ENCODE results near the gene CDC42EP2.
A peak's percentile ranks its signal among the peaks of the same experiment; 100 is the strongest.
"Not testable (repeated sequence)": the region's sequence is repeated elsewhere in the genome, so short reads cannot be mapped to it uniquely, and the experiment has no call there.

The CDC42EP2 gene

GRCh38 chr11:65321828-65322485 is 7.3 kb downstream of the CDC42EP2 start:
- DNase-seq: no peak

- no peak for DNase-seq
These were observed 9.1 kb downstream of the CDC42EP2 start for GRCh38 chr11:65323813-65324212.

- DNase-seq: no peak
These were observed 10.8 kb downstream of the CDC42EP2 start for GRCh38 chr11:65325435-65325834.

- no peak for DNase-seq
These were observed 12.4 kb downstream of the CDC42EP2 start for GRCh38 chr11:65327021-65327420.

GRCh38 chr11:65329478-65329877 is 14.8 kb downstream of the CDC42EP2 start:
- no peak for DNase-seq

GRCh38 chr11:65329944-65330403 is 15.3 kb downstream of the CDC42EP2 start:
- peak; percentile 87 for DNase-seq

GRCh38 chr11:65330544-65330943 is 15.9 kb downstream of the CDC42EP2 start:
- DNase-seq: no peak

GRCh38 chr11:65332591-65332990 is 17.9 kb downstream of the CDC42EP2 start:
- DNase-seq: not testable (repeated sequence)

- DNase-seq: no peak
These were observed 20.1 kb downstream of the CDC42EP2 start for GRCh38 chr11:65334696-65335295.

- no peak for DNase-seq
These were observed 24.0 kb downstream of the CDC42EP2 start for GRCh38 chr11:65338676-65339075.

GRCh38 chr11:65340226-65340625 is 25.6 kb downstream of the CDC42EP2 start:
- no peak for DNase-seq

- DNase-seq: no peak
These were observed 27.2 kb downstream of the CDC42EP2 start for GRCh38 chr11:65341856-65342255.

- DNase-seq: no peak
These were observed 36.8 kb downstream of the CDC42EP2 start for GRCh38 chr11:65351511-65351910.

GRCh38 chr11:65352783-65353182 is 38.1 kb downstream of the CDC42EP2 start:
- DNase-seq: no peak

- no peak for DNase-seq
These were observed 38.7 kb downstream of the CDC42EP2 start for GRCh38 chr11:65353376-65353775.

GRCh38 chr11:65353900-65354264 is 39.2 kb downstream of the CDC42EP2 start:
- no peak for DNase-seq

- DNase-seq: peak; percentile 97
These were observed 39.8 kb downstream of the CDC42EP2 start, which contains the start of gene TIGD3 for GRCh38 chr11:65354265-65355012. TIGD3 (plus strand) TSS chr11:65354751; CDS start chr11:65355809, 1,058 bp downstream.

- DNase-seq: peak; percentile 47
These were observed 40.5 kb downstream of the CDC42EP2 start for GRCh38 chr11:65355013-65355775.

- no peak for DNase-seq
These were observed 41.2 kb downstream of the CDC42EP2 start for GRCh38 chr11:65355776-65356393.

- DNase-seq: no peak
These were observed 41.8 kb downstream of the CDC42EP2 start for GRCh38 chr11:65356394-65356972.

- DNase-seq: no peak
These were observed 43.2 kb downstream of the CDC42EP2 start for GRCh38 chr11:65357856-65358356.

- DNase-seq: no peak
These were observed 47.8 kb downstream of the CDC42EP2 start for GRCh38 chr11:65362320-65362931.
